Upper lobe of right lung (tissue), 1 donor: Measurements from ENCODE around the gene MLLT1. TPM values are rescaled to one million over a fixed set of nuclear protein-coding genes. Genes with fewer than 3 reads are reported as not detected.

Source experiments
- ATAC-seq: fragments of 200-7000 bp; cut with Tn5 transposase; one replicate; pipeline ENCODE4 v1.9.1; 2020; ENCODE audit warnings: mild to moderate bottlenecking, moderate library complexity
- DNase-seq: peaks from one replicate; pipeline ENCODE4 v3.0.0-alpha.2; 2020
- H3K27ac ChIP-seq: fragments of 200-600 bp; one replicate; pipeline ENCODE4 v1.8.0; 2022
- H3K27me3 ChIP-seq: fragments of 200-600 bp; one replicate; pipeline ENCODE4 v1.8.0; 2022; ENCODE audit warnings: mild to moderate bottlenecking
- H3K36me3 ChIP-seq: fragments of 200-600 bp; one replicate; pipeline ENCODE4 v1.8.0; 2022
- H3K4me1 ChIP-seq: fragments of 200-600 bp; one replicate; pipeline ENCODE4 v1.8.0; 2022
- H3K4me3 ChIP-seq: fragments of 200-600 bp; one replicate; pipeline ENCODE4 v1.8.0; 2022; ENCODE audit warnings: mild to moderate bottlenecking
- H3K9me3 ChIP-seq: fragments of 200-600 bp; one replicate; pipeline ENCODE4 v1.8.0; 2022
- intact Hi-C: fragments of 100-400 bp; cut with DNase I; formaldehyde crosslinking; loops from one replicate; pipeline ENCODE4 v1.11.0; 2022
- total RNA-seq: library from RNA; stranded (reverse); fragmentation: NEBNext Ultra II Directional; extraction: Animal tissue kit (Norgen Biotek cat#: 25700); gene quantifications from one replicate; pipeline ENCODE4 v1.2.1, GENCODE V29; 2021
- TF ChIP-seq, protein P1 (sequence below): fragments of 200-600 bp; IDR thresholded peaks from one replicate; pipeline ENCODE4 v1.8.0; 2022; ENCODE audit warnings: antibody characterized with exemption
- donor health status: DM: no; HTN: yes; CAD: no; lungs with severe emphysema.

MLLT1 gene
- total RNA-seq, 1 donor from 2014 or later, result 73.4 TPM

DNA sequence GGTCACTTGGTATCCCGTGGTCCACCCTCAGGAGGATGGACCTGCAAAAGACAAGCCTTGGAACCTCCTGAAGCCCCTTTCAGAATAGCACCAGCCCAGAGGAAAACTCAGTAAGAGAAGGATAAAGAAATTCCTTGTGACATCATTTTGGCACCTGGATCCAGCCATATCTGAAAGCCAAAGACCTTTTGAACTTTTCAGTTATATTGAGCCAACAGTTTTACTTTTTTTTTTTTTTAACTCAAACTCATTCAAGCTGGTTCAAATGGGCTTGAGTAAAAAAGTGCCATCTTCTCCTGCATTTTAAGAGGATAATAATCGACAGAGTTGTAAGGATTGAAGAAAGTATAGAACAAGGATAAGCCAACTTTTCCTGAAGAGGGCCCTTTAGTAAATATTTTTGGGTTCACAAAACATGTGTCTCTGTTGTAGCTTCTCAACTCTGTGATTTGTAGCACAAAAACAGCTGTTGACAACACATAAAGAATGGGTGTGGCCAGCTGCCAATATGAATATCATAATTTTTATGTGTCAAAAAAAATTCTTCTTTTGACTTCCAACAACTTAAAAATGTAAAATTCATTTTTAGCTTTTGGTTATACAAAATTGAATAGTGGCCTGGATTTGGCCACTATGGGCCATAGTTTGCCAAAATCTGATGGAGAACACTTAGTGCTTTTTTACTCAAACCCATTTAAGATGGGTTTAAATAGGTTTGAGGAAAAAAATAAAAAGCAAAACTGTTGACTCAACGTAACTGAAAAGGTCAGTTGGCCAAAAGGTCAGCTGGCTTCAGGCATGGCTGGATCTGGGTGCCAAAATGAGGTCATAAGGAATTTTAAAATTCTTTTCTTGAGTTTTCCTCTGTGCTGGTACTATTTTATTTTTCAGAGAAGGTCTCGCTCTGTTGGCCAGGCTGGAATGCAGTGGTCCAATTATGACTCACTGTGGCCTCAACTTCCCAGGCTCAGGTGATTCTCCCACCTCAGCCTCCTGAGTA, 93.6 kb downstream of the MLLT1 start:
- Histone ChIP-seq H3K9me3 (no peaks in the 10 kb centered on the region), H3K4me1 (no peaks in the 10 kb centered on the region), H3K27ac (no peak overlapping the region), H3K36me3 (no peaks in the 10 kb centered on the region), H3K27me3 (peaks cover 8% of the 10 kb centered on the region), H3K4me3 (no peak overlapping the region)
- DNase-seq (no peak), ATAC-seq (no peak)
- TF ChIP-seq, protein P1, sequence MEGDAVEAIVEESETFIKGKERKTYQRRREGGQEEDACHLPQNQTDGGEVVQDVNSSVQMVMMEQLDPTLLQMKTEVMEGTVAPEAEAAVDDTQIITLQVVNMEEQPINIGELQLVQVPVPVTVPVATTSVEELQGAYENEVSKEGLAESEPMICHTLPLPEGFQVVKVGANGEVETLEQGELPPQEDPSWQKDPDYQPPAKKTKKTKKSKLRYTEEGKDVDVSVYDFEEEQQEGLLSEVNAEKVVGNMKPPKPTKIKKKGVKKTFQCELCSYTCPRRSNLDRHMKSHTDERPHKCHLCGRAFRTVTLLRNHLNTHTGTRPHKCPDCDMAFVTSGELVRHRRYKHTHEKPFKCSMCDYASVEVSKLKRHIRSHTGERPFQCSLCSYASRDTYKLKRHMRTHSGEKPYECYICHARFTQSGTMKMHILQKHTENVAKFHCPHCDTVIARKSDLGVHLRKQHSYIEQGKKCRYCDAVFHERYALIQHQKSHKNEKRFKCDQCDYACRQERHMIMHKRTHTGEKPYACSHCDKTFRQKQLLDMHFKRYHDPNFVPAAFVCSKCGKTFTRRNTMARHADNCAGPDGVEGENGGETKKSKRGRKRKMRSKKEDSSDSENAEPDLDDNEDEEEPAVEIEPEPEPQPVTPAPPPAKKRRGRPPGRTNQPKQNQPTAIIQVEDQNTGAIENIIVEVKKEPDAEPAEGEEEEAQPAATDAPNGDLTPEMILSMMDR, result no peak
- intact Hi-C loops, result no loop called here

DNA sequence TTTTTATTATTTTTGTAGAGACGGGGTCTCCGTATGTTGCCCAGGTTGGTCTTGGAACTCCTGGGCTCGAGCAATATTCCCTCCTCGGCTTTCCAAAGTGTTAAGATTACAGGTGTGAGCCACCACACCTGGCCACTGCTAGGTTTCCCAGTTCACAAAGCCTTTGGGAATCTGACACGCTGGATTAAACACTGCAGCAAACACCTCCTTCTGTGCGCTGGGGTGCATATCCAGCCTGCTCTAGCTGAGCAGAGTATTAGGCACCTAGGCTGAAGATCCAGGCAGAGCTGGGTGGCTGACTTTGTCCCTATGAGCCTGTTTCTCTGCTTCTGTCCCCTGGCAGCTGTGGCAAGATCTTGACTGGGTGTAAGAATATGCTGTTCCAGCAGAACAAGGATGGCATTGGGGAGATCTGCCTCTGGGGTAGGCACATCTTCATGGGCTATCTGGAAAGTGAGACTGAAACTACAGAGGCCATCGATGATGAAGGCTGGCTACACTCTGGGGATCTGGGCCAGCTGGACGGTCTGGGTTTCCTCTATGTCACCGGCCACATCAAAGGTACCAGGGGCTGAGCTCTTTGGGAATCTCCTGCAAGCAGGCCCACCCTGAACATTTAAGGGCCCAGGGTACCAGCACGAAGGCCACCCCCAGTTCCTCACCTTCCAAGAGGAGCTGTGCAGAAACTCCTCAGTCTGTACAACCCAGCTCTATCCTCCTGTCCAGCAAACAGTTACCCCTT, 94.5 kb downstream of the MLLT1 start:
- Histone ChIP-seq H3K36me3 (no peaks in the 10 kb centered on the region), H3K9me3 (no peaks in the 10 kb centered on the region), H3K27me3 (peaks cover 8% of the 10 kb centered on the region), H3K4me3 (no peak overlapping the region), H3K27ac (no peak overlapping the region), H3K4me1 (no peaks in the 10 kb centered on the region)
- ATAC-seq (no peak), DNase-seq (no peak)
- intact Hi-C loops, result no loop called here
- TF ChIP-seq, protein P1, result no peak

DNA sequence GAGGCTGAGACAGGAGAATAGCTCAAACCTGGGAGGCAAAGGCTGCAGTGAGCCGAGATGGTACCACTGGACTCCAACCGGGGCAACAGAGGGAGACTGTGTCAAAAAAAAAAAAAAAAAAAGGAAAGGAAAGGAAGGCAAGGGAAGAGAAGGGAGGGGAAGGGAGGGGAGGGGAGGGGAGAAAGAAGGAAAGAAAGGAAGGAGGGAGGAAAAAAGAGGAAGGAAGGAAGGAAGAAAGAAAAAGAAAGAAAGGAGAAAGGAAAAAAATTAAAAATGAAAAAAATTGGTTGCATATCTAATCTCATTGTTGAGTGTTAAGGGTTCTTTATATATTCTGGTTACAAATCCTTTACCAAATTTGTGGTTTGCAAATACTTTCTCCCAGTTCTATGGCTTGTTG, 98.7 kb downstream of the MLLT1 start:
- intact Hi-C loops, result no loop called here
- TF ChIP-seq, protein P1, result no peak
- Histone ChIP-seq H3K9me3 (no peaks in the 10 kb centered on the region), H3K36me3 (no peaks in the 10 kb centered on the region), H3K27me3 (peaks cover 8% of the 10 kb centered on the region), H3K4me1 (no peaks in the 10 kb centered on the region), H3K4me3 (no peak overlapping the region), H3K27ac (no peak overlapping the region)
- no peak for ATAC-seq
- no peak for DNase-seq

DNA sequence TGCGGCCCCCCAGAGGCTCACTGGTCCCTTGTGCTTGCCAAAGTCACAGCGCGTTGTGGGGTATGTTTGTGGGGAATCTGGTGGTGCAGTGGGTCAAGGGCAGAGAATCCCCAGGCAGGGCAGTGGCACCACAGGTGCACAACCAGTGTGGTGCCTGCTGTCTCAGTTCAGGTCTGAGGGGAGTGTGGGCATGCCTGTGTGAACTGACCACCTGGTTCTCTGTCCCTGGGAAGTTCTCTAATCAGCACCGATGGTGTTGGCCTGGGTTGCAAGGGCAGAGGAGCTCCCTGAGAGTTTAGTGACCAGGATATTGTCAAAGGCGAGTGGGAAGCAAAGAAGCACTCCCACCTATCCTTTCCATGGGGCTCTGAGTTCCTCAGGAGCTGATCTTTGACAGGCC, 106.6 kb downstream of the MLLT1 start:
- H3K4me1 ChIP-seq, result no peaks in the 10 kb centered on the region

DNA sequence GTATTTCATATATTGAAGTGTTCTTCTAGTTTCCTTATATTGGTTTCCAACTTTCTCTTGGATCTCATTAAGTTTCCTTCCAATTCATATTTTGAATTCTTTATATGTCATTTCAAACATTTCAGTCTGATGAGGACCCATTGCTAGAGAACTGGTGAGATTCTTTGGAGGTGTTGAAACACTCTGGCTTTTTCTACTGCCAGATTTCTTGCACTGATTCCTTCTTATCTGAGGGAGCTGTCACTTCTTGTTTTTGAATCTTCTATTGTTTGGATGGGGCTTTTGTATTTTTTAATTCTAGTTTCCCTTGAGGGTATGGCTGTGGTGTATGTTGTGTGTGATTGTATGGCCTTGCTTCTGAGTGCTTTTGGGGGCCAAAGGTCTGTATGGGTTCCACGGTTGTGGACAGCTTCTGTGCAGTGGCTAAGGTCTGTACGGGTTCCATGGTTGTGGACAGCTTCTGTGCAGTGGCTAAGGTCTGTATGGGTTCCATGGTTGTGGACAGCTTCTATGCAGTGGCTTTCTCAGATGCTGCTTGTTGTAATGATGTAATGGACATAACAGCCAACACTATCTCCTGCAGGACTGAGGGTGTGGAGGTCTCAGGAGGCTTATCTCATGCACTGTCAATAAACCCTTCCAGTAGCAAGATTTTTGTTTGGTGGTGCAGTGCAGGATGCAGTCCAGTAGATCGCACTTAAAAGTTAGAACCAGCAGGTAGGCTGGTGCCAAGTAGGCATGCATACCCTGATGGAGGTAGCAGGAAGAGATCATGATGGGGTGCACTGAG, 107.5 kb downstream of the MLLT1 start:
- H3K9me3 ChIP-seq, result no peaks in the 10 kb centered on the region
- H3K27me3 ChIP-seq, result no peaks in the 10 kb centered on the region
- H3K4me3 ChIP-seq, result no peak overlapping the region
- no peaks in the 10 kb centered on the region for H3K36me3 ChIP-seq
- TF ChIP-seq, protein P1, result no peak
- intact Hi-C loops, result no loop called here
- H3K4me1 ChIP-seq, result no peaks in the 10 kb centered on the region
- DNase-seq (no peak), ATAC-seq (no peak)
- no peak overlapping the region for H3K27ac ChIP-seq

More for the DNA sequence above, 106.6 kb downstream of the MLLT1 start:
- intact Hi-C loops, result no loop called here
- no peaks in the 10 kb centered on the region for H3K27me3 ChIP-seq
- H3K36me3 ChIP-seq, result no peaks in the 10 kb centered on the region
- no peak overlapping the region for H3K27ac ChIP-seq
- no peaks in the 10 kb centered on the region for H3K9me3 ChIP-seq
- ATAC-seq (no peak), DNase-seq (no peak)
- TF ChIP-seq, protein P1, result no peak
- H3K4me3 ChIP-seq, result no peak overlapping the region
